Hepatocyte (in vitro differentiated cells): ENCODE data around the gene EPS8L1.

Source experiments
- CTCF ChIP-seq: fragments of 200-600 bp; sonication (generic); IDR thresholded peaks from 2 replicates; pipeline ENCODE4 v1.5.1; 2016; ENCODE audit warnings: antibody characterized with exemption, mild to moderate bottlenecking; ENCODE audit not compliant: poor library complexity
- EZH2 ChIP-seq: fragments of 200-600 bp; sonication (generic); IDR thresholded peaks from 2 replicates; pipeline ENCODE4 v1.6.1; 2016; ENCODE audit warnings: antibody characterized with exemption, mild to moderate bottlenecking, borderline replicate concordance
- EZH2phosphoT487 ChIP-seq: fragments of 200-600 bp; sonication (generic); IDR thresholded peaks from one replicate; pipeline ENCODE4 v1.6.1; 2018; ENCODE audit warnings: antibody characterized with exemption, mild to moderate bottlenecking, low read depth, moderate library complexity; ENCODE audit not compliant: unreplicated experiment, severe bottlenecking

DNA sequence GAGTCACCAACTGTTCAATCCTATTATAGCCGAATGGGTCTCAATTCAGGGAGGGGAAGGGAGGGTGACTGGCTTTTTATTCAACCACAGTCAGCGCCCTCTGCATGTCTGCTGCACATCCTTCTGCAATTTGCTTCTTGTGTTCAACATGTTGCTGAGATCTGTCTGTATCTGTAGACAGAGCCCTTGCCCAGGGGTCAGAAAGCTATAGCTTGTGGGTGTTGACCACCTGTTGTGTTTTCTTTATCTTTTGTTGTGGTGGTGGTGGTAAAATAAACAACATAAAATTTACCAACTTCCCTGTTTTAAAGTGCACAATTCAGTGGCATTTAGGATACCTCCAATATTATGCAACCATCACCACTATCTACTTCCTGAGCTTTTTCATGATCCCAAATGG lies 29.6 kb downstream of the EPS8L1 start:
- TF ChIP-seq CTCF (no peak), EZH2phosphoT487 (no peak), EZH2 (no peak)
